ENCODE measurements around the gene TMPRSS2. TPM values are rescaled to one million over a fixed set of nuclear protein-coding genes. Genes with fewer than 3 reads are reported as not detected.

Gene TMPRSS2
- total and polyA plus RNA-seq, 9 of the 15 experiments (the other 6 are each of a cell fraction or from before 2014, with no cell fraction given) = 0.20 TPM; not detected in 8

DNA sequence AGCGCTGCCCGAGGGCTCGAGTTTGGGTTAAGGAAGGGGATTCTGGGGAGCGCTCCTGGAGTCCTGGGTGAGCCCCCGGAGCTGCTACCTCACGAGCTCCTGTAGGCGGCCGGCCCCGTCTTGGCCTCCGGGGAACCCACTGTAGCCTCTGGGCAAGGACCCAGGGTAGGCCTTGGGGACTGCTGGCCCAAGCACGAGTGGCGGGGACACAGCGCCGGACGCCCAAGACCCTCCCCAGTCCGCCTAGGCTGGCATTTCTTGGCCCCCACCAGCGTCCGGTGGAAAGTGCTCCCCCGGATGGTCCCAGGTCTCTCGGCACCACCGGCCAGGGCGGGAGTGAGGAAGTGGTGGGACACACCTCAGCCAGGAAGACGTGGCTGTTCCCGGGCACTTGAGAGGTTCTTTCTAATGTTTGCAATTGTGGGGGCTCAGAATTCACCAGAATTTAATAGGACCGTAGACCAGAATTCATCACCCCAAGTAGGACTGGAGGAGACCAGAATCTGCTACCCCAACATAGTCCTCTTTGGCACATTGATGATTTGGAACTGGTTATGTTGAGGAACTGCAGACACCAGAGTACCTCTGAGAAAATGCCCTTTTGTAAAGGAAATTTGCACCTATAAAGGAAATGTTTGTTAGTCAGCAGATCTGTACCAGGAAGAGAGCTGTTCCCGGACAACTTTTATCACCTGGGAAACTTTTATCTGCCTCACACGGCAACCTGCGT is 622 bp upstream of the TMPRSS2 start:
- FAIRE-seq (peak; percentile 11), ATAC-seq (peak; percentile 37; the same call in 1 of the 3 replicates), DNase-seq (ENCODE audit: extremely low read depth in 1 of 4, low spot score in 3 of 4) (no peak)
- peaks cover 0 to 3% of the 10 kb centered on the region in 2 experiments; a peak in 1 of 5 replicates for H3K4me1 ChIP-seq (replicated peaks in 1 of 2; ENCODE audit: control insufficient read depth in 2 of 2, insufficient read depth in 2 of 2, low read length in 2 of 2)
- no TSS peak for BruUV-seq (replicated peaks)
- H4K20me1 ChIP-seq (replicated peaks; ENCODE audit: control insufficient read depth, insufficient read depth, low read length) = peaks cover 4% of the 10 kb centered on the region; the same call in 1 of the 2 replicates
- H3K4me2 ChIP-seq (ENCODE audit: insufficient read depth, low read length) = no peak overlapping the region
- no peak overlapping the region for H3K27ac ChIP-seq (ENCODE audit: extremely low read depth, low read depth, low read length)
- peaks cover 6% of the 10 kb centered on the region for H3K9me1 ChIP-seq (ENCODE audit: control insufficient read depth, insufficient read depth, low read length)
- no peak overlapping the region for H3K4me3 ChIP-seq
- H2AFZ ChIP-seq (ENCODE audit: low read depth, low read length) = no peak overlapping the region
- intact Hi-C loops (cut with micrococcal nuclease) (no loop called here), in situ Hi-C loops (cut with MboI) (no loop called here)
- no peaks in the 10 kb centered on the region for H3K36me3 ChIP-seq (ENCODE audit: control insufficient read depth, insufficient read depth, low read length)
- peaks cover 19 to 20% of the 10 kb centered on the region in 2 experiments; a peak in 4 of 5 replicates for H3K27me3 ChIP-seq (ENCODE audit: control insufficient read depth in 2 of 2, insufficient read depth in 2 of 2, low read length in 2 of 2)
- H3K9ac ChIP-seq (ENCODE audit: insufficient read depth in 1 of 2, low read depth in 2 of 2, low read length in 2 of 2) = no peak overlapping the region
- no peaks in the 10 kb centered on the region for H3K79me2 ChIP-seq (ENCODE audit: control insufficient read depth, insufficient read depth, low read length)
- 1% methylated on average over 22 of the region's 28 CpGs for WGBS (ENCODE audit: insufficient coverage, low coverage, missing lambda C conversion rate)
- ChIA-PET POLR2A (no interaction called here), CTCF (ENCODE audit: low intra/inter-chr PET ratio) (no interaction called here)
- H3K9me3 ChIP-seq (replicated peaks; ENCODE audit: control insufficient read depth, insufficient read depth, low read depth, low read length) = no peaks in the 10 kb centered on the region
- TF ChIP-seq, protein P1, sequence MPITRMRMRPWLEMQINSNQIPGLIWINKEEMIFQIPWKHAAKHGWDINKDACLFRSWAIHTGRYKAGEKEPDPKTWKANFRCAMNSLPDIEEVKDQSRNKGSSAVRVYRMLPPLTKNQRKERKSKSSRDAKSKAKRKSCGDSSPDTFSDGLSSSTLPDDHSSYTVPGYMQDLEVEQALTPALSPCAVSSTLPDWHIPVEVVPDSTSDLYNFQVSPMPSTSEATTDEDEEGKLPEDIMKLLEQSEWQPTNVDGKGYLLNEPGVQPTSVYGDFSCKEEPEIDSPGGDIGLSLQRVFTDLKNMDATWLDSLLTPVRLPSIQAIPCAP (CRISPR knock-in tag; IDR thresholded peaks at IDR 0.05; ENCODE audit: borderline replicate concordance) = no peak
- TF ChIP-seq ZNF77 (CRISPR knock-in tag; IDR thresholded peaks at IDR 0.05) (no peak), RBBP5 (IDR thresholded peaks at IDR 0.05; ENCODE audit: borderline replicate concordance, insufficient read depth, low read length, poor library complexity, severe bottlenecking) (no peak), RUNX1 (IDR thresholded peaks at IDR 0.05; ENCODE audit: low read depth) (no peak), WHSC1 (IDR thresholded peaks at IDR 0.05; ENCODE audit: low read length) (no peak), ELF1 (tag; IDR thresholded peaks at IDR 0.05) (no peak), LCOR (CRISPR knock-in tag; IDR thresholded peaks at IDR 0.05) (no peak), ZNF174 (CRISPR knock-in tag; IDR thresholded peaks at IDR 0.05) (no peak), BCL6 (CRISPR knock-in tag; IDR thresholded peaks at IDR 0.05) (no peak)
- TF ChIP-seq, protein P2, sequence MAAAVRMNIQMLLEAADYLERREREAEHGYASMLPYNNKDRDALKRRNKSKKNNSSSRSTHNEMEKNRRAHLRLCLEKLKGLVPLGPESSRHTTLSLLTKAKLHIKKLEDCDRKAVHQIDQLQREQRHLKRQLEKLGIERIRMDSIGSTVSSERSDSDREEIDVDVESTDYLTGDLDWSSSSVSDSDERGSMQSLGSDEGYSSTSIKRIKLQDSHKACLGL (CRISPR knock-in tag; IDR thresholded peaks at IDR 0.05; ENCODE audit: borderline replicate concordance, poor library complexity, severe bottlenecking) = no peak
- TF ChIP-seq, protein P3, sequence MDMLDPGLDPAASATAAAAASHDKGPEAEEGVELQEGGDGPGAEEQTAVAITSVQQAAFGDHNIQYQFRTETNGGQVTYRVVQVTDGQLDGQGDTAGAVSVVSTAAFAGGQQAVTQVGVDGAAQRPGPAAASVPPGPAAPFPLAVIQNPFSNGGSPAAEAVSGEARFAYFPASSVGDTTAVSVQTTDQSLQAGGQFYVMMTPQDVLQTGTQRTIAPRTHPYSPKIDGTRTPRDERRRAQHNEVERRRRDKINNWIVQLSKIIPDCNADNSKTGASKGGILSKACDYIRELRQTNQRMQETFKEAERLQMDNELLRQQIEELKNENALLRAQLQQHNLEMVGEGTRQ (CRISPR knock-in tag; IDR thresholded peaks at IDR 0.05) = no peak
- TF ChIP-seq, protein P4, sequence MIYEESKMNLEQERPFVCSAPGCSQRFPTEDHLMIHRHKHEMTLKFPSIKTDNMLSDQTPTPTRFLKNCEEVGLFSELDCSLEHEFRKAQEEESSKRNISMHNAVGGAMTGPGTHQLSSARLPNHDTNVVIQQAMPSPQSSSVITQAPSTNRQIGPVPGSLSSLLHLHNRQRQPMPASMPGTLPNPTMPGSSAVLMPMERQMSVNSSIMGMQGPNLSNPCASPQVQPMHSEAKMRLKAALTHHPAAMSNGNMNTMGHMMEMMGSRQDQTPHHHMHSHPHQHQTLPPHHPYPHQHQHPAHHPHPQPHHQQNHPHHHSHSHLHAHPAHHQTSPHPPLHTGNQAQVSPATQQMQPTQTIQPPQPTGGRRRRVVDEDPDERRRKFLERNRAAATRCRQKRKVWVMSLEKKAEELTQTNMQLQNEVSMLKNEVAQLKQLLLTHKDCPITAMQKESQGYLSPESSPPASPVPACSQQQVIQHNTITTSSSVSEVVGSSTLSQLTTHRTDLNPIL (CRISPR knock-in tag; IDR thresholded peaks at IDR 0.05) = no peak
- TF ChIP-seq, protein P5, sequence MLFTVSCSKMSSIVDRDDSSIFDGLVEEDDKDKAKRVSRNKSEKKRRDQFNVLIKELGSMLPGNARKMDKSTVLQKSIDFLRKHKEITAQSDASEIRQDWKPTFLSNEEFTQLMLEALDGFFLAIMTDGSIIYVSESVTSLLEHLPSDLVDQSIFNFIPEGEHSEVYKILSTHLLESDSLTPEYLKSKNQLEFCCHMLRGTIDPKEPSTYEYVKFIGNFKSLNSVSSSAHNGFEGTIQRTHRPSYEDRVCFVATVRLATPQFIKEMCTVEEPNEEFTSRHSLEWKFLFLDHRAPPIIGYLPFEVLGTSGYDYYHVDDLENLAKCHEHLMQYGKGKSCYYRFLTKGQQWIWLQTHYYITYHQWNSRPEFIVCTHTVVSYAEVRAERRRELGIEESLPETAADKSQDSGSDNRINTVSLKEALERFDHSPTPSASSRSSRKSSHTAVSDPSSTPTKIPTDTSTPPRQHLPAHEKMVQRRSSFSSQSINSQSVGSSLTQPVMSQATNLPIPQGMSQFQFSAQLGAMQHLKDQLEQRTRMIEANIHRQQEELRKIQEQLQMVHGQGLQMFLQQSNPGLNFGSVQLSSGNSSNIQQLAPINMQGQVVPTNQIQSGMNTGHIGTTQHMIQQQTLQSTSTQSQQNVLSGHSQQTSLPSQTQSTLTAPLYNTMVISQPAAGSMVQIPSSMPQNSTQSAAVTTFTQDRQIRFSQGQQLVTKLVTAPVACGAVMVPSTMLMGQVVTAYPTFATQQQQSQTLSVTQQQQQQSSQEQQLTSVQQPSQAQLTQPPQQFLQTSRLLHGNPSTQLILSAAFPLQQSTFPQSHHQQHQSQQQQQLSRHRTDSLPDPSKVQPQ (CRISPR knock-in tag; IDR thresholded peaks at IDR 0.05; ENCODE audit: borderline replicate concordance) = no peak
- TF ChIP-seq, protein P6, sequence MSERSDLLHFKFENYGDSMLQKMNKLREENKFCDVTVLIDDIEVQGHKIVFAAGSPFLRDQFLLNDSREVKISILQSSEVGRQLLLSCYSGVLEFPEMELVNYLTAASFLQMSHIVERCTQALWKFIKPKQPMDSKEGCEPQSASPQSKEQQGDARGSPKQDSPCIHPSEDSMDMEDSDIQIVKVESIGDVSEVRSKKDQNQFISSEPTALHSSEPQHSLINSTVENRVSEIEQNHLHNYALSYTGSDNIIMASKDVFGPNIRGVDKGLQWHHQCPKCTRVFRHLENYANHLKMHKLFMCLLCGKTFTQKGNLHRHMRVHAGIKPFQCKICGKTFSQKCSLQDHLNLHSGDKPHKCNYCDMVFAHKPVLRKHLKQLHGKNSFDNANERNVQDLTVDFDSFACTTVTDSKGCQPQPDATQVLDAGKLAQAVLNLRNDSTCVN (CRISPR knock-in tag; IDR thresholded peaks at IDR 0.05) = no peak
